NCI-H2227 treated with DMSO at 0.1 percent for 48 hours (cell line): ENCODE measurements around the gene EPPIN.

Source experiments
- DNase-seq: peaks from one replicate; lab custom pipeline; 2025; lab: John Stamatoyannopoulos, UW

Gene EPPIN

GRCh38 chr20:45538209-45538799, 8.9 kb downstream of the EPPIN start:
- no peak for DNase-seq

DNA sequence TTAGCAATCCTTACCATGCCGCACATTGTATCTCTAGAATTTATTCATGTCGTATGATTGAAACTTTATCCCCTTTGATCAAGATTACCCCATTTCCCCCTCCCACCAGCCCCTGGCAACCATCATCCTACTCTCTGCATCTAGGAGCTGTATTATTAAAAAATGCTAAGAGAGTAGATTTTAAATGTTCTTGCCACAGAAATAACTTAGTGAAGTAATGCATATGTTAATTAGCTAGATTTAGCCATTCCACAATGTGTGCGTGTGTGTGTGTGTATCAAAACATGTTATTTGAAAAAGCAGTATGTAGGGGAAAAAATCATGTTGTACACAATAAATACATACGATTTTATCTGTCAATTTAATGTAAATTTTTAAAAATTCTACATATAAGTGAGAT, 19.9 kb downstream of the EPPIN start:
- no peak for DNase-seq

GRCh38 chr20:45523821-45524220, 23.4 kb downstream of the EPPIN start:
- DNase-seq, result no peak

GRCh38 chr20:45518282-45518681, 28.9 kb downstream of the EPPIN start:
- no peak for DNase-seq

DNA sequence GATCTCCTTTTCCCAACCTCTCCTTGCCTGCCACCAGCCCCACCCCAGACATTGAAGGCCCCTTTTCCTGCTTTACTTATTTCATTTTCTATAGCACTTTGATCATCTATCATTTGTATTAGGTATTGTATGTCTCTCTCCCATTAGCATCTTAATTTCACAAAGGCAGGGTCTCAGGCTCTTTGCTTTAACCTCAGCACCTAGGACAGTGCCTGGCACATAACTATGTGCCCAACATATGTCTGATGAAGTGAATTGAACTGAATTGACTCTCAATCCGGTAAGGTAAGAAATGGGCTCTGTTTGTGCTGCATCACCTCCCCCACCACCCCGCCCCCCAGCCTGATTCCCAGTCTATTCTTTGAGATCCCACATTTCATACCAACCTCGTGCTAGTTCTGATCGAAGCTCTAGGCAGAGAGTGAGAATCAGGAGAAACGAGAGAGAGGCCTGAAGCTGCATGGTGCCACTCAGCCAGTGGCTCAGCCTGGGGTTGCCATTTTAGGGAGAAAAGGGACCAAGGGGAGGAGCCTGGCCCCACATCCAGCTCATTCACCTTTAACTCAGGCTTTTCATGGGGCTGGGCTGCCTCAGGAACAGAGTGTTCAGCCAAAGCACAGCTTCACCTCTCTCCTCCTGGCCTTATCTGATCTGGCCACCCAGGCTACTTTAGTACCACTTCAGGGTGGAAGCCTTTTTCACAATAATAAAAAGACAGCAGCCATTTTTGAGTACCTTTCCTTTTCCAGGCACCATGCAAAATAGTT, 31.9 kb downstream of the EPPIN start, which contains the start of gene SPINT3:
Gene SPINT3, minus strand, starts transcription at position 476 of the 767 bp plus-strand sequence. Its CDS starts 14 bp downstream, at position 462.
- DNase-seq, result no peak

GRCh38 chr20:45510242-45510862, 36.8 kb downstream of the EPPIN start:
- DNase-seq, result no peak

DNA sequence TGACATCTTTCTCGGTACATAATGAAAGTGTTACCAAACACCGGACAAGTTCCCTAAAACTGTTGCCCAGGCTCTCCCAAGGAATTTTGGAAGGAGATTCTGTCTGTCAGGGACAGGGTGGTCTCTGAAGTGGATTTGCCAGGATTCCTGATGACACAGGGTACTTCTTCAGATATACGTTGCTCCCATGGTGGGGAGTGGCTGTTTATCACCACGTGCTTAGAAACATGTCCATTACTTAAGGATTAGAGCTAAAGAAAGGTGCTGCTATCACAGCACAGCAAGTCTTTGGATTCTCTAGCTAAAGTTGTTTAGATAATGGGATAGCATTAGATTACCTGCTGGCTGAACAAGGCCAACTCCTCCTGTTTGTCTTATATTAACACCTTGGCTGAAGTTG, 38.1 kb downstream of the EPPIN start:
- DNase-seq, result no peak

DNA sequence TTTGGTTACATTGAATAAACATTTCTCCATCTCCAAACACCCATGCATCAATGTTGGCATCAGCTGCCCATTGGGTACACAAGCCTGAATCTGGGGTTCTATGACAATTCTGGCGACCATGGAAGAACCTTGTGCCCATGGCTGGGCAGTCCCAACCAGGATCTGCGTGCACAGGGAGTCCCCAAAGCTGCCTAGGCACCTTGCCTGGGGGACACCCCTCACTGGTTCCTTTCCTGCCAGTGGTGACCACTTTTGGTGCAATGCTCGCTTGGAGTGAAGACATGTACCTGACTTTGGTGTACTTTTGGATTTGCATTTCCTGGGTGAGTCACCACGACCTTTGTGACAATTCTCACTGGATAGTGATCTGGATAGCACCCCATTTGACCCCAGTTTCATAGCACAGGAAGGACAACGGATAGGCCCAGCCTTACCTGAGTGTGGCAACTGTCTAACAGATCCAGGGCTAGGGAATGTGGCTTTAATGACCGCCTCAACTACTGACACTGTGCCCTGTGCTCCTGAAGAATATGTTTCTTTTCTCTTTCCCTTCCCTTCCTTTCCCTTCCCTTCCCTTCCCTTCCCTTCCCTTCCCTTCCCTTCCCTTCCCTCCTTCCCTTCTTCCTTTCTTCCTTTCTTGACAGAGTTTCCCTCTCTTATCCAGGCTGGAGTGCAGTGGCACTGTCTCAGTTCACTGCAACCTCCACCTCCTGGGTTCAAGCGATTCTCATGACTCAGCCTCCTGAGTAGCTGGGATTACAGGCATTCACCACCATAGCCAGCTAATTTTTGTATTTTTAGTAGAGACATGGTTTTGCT, 38.9 kb downstream of the EPPIN start:
- no peak for DNase-seq

DNA sequence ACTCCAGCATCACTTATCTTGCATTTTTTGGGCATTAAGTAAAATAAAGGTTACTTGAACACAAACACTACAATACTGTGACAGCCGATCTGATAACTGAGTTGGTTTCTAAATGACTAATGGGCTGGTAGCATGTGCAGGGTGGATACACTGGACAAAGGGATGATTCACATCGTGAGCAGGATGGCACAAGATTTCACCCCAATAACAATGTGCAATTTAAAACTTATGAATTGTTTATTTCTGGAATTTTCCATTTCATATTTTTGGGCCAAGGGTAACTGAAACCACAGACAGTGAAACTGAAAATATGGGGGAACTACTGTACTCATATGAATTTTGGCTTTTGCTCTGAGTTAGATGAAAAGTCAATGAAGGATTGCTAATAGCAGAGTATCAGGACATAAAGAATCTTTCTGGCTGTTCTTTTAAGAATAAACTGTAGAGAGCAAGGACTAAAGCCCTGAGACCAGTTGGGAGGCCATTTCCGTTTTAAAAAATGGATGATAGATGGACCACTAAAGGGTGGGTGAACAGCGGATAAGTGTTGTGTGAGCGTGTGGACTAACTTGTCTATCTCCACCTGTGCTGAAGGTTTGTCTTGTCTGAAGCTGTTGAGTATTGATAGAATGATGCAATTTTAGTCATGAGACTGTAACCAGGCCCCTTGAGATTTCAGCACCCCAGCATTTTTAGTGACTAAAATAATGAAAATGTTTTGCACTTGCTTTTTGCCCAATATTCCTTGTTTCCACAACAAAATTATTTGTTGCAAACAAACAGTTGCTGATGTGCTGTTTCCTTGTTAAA, 40.0 kb downstream of the EPPIN start:
- DNase-seq, result no peak

DNA sequence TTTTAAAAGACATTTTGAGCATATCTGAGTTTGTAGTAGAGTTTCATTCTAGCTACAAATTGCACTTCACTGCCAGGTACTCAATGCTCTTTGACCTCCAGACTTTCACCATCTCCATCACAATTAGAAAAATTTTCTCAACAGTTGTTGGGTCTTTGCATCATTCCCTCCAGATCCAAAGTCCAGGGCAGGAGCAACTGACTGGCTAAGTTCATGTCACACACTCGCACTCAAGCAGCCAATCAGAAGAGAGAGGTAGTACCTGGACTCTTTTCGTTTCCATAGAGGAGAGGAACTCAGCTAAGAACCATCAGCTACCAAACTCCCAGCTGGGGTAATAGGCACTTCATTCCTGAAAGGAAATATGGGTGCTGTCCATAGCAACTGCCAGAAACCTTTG, 40.8 kb downstream of the EPPIN start:
- no peak for DNase-seq

- no peak for DNase-seq
These were observed 43.8 kb downstream of the EPPIN start for GRCh38 chr20:45503403-45503802.

GRCh38 chr20:45502561-45502960, 44.6 kb downstream of the EPPIN start:
- DNase-seq, result no peak

DNA sequence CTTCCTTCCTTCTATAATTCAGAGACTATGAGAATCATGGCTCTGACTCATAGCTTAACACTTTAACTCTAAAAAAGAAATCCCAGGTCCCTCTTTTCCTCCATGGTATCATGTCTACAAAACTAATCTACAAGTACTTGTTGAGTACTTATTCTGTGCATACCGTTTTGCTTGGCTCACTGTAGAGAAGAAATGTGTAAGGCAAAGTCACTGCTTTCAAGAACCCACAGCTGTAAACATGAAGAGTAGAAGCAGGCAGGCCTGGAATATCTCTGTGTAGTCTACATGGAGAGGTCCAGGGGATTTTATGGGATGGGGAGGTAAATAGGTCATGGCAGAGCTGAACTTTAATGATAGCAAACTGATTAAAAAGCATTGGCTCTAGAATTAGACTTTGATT, 45.6 kb downstream of the EPPIN start:
- DNase-seq, result no peak

GRCh38 chr20:45500022-45500421, 47.2 kb downstream of the EPPIN start:
- no peak for DNase-seq

DNA sequence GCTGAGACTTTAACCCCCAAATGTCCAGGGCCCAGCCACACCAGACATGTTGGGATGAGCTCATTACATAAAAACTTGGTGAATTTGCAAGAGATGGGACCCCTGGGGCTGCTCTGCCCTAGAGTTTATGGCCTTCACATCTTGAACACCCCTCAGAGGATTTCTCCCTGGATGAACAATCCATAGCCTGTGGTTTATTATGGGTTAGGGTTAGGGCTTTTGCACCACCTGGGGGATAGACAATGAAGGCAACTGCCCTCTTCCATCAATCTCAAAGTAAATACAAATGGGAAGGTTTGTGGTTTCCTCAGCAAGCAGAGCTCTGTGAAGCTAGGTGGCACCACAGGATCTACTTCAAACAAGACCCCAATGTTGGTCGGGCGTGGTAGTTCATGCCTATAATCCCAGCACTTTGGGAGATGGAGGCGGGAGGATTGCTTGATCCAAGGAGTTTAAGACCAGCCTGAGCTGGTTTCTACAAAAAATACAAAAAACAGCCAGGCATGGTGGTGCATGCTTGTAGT, 49.2 kb downstream of the EPPIN start:
- DNase-seq, result no peak

GRCh38 chr20:45496166-45496565, 51.0 kb downstream of the EPPIN start:
- no peak for DNase-seq

GRCh38 chr20:45495501-45495941, 51.7 kb downstream of the EPPIN start:
- no peak for DNase-seq
